ENCODE results near the gene XXYLT1. TPM values are rescaled to one million over a fixed set of nuclear protein-coding genes. Genes with fewer than 3 reads are reported as not detected.
A peak's percentile ranks its signal among the peaks of the same experiment; 100 is the strongest.

Gene XXYLT1
- total and polyA plus RNA-seq, 10 donors: 2.7 to 22.3 (median 9.5) TPM

DNA sequence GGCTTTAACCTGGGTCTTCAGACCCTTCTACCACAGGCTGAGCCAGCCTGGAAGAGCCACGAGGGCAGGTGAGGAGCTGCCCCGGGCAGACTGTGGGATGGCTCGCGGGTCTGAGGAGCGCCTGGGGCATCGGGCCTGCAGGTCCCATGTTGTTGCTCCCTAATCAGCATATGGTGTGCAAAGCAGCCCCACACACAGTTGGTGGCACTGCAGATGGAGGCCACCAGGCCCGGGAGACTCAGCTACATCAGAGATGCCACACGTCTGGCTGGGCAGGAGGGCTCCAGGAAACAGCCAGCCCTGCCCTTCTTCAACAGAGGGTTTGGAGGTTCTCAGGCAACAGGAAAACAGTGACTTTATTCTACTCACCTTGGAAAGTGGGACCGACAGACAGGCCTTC, 63.9 kb downstream of the XXYLT1 start:
- no peak for TF ChIP-seq POLR2AphosphoS5 (IDR thresholded peaks at IDR 0.05)
- no peak for TF ChIP-seq POLR2A (IDR thresholded peaks at IDR 0.05)
- TF ChIP-seq, protein P1, sequence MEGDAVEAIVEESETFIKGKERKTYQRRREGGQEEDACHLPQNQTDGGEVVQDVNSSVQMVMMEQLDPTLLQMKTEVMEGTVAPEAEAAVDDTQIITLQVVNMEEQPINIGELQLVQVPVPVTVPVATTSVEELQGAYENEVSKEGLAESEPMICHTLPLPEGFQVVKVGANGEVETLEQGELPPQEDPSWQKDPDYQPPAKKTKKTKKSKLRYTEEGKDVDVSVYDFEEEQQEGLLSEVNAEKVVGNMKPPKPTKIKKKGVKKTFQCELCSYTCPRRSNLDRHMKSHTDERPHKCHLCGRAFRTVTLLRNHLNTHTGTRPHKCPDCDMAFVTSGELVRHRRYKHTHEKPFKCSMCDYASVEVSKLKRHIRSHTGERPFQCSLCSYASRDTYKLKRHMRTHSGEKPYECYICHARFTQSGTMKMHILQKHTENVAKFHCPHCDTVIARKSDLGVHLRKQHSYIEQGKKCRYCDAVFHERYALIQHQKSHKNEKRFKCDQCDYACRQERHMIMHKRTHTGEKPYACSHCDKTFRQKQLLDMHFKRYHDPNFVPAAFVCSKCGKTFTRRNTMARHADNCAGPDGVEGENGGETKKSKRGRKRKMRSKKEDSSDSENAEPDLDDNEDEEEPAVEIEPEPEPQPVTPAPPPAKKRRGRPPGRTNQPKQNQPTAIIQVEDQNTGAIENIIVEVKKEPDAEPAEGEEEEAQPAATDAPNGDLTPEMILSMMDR (IDR thresholded peaks at IDR 0.05 in 8 of 11, conservative IDR thresholded peaks at IDR 0.05 in 3 of 11): no peak
- H3K36me3 ChIP-seq: no peaks in the 10 kb centered on the region
- no peak overlapping the region for H3K4me3 ChIP-seq
- H3K27ac ChIP-seq: peak overlapping the region in 4 of 8 donors; percentile 5 to 78 (median 53)
- no peak for DNase-seq
- intact Hi-C loops (cut with DNase I; ENCODE audit: low total_unique reads): no loop called here
- WGBS, 5 donors: 88 to 97% (median 95%) methylated on average over 7 to 9 of the region's 9 CpGs
- H3K9me3 ChIP-seq: no peaks in the 10 kb centered on the region
- H3K27me3 ChIP-seq (replicated peaks in 1 of 7): no peaks in the 10 kb centered on the region
- H3K4me1 ChIP-seq: peaks cover 3 to 69% (median 34%) of the 10 kb centered on the region in 6 donors

DNA sequence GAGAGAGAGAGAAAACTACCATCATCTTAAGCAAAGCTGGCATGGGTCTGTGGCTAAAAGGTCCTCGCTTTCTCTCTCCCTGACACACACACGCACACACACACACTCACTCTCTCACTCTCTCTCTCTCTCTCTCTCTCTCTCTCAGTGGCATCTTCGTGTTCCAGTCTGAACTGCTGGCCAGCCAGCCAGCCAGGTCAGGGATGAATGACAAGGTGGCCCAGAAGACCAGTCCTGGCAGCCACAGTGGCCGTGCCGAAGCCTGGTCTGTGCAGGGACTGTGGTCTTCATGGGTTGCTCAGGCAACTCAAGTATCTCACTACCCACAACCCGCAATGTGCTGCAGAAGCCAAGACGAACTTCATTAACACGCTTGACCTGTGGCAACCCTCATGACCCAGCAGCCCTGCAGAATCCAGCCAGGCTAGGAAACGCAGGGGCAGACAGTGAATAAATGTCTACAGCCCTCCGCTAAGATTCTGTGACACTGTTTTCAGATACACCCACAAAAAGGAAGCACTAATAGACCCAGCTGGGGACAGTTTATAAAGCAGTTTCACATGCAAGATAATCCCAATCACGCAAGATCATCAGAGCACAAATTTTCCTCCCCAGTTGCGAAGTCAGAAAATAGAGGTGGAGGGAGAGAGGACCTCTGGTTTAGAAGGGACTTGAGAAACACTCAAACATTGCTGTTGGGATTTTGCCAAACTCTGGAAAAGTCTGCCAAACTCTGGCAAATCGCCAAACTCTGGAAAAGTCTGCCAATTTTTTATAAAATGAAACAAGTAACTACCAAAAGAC, 66.4 kb downstream of the XXYLT1 start:
- intact Hi-C loops (cut with DNase I; ENCODE audit: low total_unique reads): loop anchor here (2.0 kb wide), 1 partner anchor 34 kb away; no protein-coding TSS in a partner anchor
- 40 to 60% (median 55%) methylated on average over 13 of the region's 13 CpGs for WGBS, 5 donors
- Histone ChIP-seq H3K4me3 (no peak overlapping the region), H3K27ac (peak overlapping the region in 7 of 8 donors; percentile 41 to 75 (median 69)), H3K4me1 (peaks cover 2 to 62% (median 34%) of the 10 kb centered on the region in 6 donors), H3K36me3 (peaks cover 0 to 5% (median 0%) of the 10 kb centered on the region in 6 donors), H3K27me3 (replicated peaks in 1 of 7) (no peaks in the 10 kb centered on the region), H3K9me3 (no peaks in the 10 kb centered on the region)
- no peak for DNase-seq
- TF ChIP-seq, protein P1 (IDR thresholded peaks at IDR 0.05 in 8 of 11, conservative IDR thresholded peaks at IDR 0.05 in 3 of 11): no peak
- TF ChIP-seq POLR2A (IDR thresholded peaks at IDR 0.05) (no peak), POLR2AphosphoS5 (IDR thresholded peaks at IDR 0.05) (peak in 2 of 3 donors; percentile 15 to 23)

DNA sequence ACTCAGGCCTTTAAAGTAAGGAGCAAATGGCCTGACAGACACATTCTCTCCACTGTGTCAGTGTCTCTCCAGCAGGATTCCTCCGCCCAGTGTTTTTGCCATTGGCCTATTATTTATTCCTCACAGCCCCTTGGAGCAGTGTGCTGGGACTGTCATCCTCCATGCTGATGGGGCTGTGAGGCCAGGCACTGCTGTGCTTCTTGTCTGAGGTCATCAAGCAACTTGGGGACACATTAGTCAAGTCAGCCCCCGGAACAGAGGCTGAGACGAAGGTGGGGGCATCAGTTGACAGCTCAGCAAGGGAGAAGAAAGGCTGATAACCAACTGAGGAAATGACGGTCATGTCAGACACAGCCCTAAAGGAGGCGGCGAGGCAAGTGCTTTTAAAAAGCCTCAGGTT, 67.4 kb downstream of the XXYLT1 start:
- H3K4me1 ChIP-seq: peaks cover 0 to 53% (median 28%) of the 10 kb centered on the region in 6 donors
- H3K4me3 ChIP-seq: no peak overlapping the region
- TF ChIP-seq, protein P1 (IDR thresholded peaks at IDR 0.05 in 8 of 11, conservative IDR thresholded peaks at IDR 0.05 in 3 of 11): no peak
- no peak for TF ChIP-seq POLR2AphosphoS5 (IDR thresholded peaks at IDR 0.05)
- TF ChIP-seq POLR2A (IDR thresholded peaks at IDR 0.05): no peak
- intact Hi-C loops (cut with DNase I; ENCODE audit: low total_unique reads): loop anchor here (2.0 kb wide), 1 partner anchor 33 kb away; no protein-coding TSS in a partner anchor
- WGBS, 5 donors: 79 to 91% (median 87%) methylated on average over 6 of the region's 6 CpGs
- H3K9me3 ChIP-seq: no peaks in the 10 kb centered on the region
- H3K27me3 ChIP-seq (replicated peaks in 1 of 7): no peaks in the 10 kb centered on the region
- peaks cover 0 to 5% (median 0%) of the 10 kb centered on the region in 6 donors for H3K36me3 ChIP-seq
- H3K27ac ChIP-seq: peak overlapping the region in 7 of 8 donors; percentile 41 to 75 (median 62)
- no peak for DNase-seq

DNA sequence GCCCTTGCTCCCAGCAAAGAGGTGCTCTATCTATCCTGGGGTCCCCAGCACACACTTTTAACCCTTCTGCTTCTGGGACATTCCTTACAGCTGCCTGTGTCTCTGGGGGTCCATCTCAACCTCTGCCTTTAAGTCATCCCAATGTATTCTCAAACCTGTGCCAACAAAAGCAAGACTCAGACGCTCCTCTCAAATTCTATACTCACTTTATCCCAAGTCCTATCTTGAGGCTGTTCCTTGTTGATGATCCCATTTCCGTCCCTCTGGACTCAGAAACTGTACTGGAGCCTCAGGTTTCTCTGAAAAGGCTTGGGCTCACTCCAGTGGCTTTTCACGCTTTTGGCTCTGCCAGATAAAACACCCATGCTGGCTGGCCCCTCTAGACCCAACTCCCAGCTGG, 69.7 kb downstream of the XXYLT1 start:
- TF ChIP-seq, protein P1 (IDR thresholded peaks at IDR 0.05 in 8 of 11, conservative IDR thresholded peaks at IDR 0.05 in 3 of 11): no peak
- TF ChIP-seq POLR2AphosphoS5 (IDR thresholded peaks at IDR 0.05) (no peak), POLR2A (IDR thresholded peaks at IDR 0.05) (no peak)

More for the DNA sequence above, 69.7 kb downstream of the XXYLT1 start:
- WGBS, 5 donors: 92 to 98% (median 96%) methylated on average over 3 of the region's 3 CpGs
- H3K4me1 ChIP-seq: peaks cover 0 to 47% (median 23%) of the 10 kb centered on the region in 6 donors
- no peak overlapping the region for H3K4me3 ChIP-seq
- no peak overlapping the region for H3K27ac ChIP-seq
- H3K9me3 ChIP-seq: no peaks in the 10 kb centered on the region
- H3K36me3 ChIP-seq: peaks cover 0 to 5% (median 0%) of the 10 kb centered on the region in 6 donors
- no peaks in the 10 kb centered on the region for H3K27me3 ChIP-seq (replicated peaks in 1 of 7)
- no peak for DNase-seq
- intact Hi-C loops (cut with DNase I; ENCODE audit: low total_unique reads): no loop called here

All from spleen (tissue), 11 donors.